Measurements from ENCODE around the gene ANKRD33.

ANKRD33 gene

DNA sequence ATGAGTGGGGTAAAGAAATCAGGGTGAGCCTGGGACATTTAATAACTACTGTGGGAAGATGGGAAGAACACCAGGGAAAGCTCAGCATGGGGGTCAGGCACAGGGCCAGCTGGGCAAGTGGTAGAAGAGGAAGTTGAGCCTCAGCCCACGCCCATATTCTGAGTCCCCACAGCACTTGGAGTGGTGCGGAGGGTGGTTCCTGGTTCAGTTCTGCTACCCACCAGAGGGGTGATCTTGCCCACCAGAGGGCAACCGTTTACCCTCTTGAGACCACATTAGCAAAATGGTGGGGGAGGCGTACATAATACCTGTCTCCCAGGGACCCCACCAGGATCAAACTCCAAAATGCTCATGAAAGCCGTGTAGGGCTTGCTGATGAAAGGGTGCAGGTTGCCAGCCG, 16.8 kb upstream of the ANKRD33 start:
- peaks cover 26% of the 10 kb centered on the region for H3K27me3 ChIP-seq (ENCODE audit: insufficient read depth, poor library complexity, severe bottlenecking)
- no peak for TF ChIP-seq CTCF (IDR thresholded peaks at IDR 0.05; ENCODE audit: poor library complexity, severe bottlenecking)
- no peaks in the 10 kb centered on the region for H3K4me1 ChIP-seq (ENCODE audit: insufficient read depth, poor library complexity, severe bottlenecking)

GRCh38 chr12:51871918-51872688, 15.8 kb upstream of the ANKRD33 start:
- Histone ChIP-seq H3K27ac (ENCODE audit: poor library complexity, severe bottlenecking) (no peak overlapping the region), H3K4me3 (ENCODE audit: severe bottlenecking) (no peak overlapping the region), H3K4me1 (ENCODE audit: insufficient read depth, poor library complexity, severe bottlenecking) (no peaks in the 10 kb centered on the region), H3K27me3 (ENCODE audit: insufficient read depth, poor library complexity, severe bottlenecking) (peaks cover 26% of the 10 kb centered on the region), H3K9me3 (ENCODE audit: severe bottlenecking) (no peaks in the 10 kb centered on the region), H3K36me3 (ENCODE audit: low read depth) (no peaks in the 10 kb centered on the region)
- ATAC-seq (ENCODE audit: low read depth) (no peak), DNase-seq (ENCODE audit: low spot score) (no peak)
- no peak for TF ChIP-seq CTCF (IDR thresholded peaks at IDR 0.05; ENCODE audit: poor library complexity, severe bottlenecking)

More for the DNA sequence above, 16.8 kb upstream of the ANKRD33 start:
- H3K9me3 ChIP-seq (ENCODE audit: severe bottlenecking), result no peaks in the 10 kb centered on the region
- no peaks in the 10 kb centered on the region for H3K36me3 ChIP-seq (ENCODE audit: low read depth)
- DNase-seq (ENCODE audit: low spot score) (no peak), ATAC-seq (ENCODE audit: low read depth) (no peak)
- no peak overlapping the region for H3K27ac ChIP-seq (ENCODE audit: poor library complexity, severe bottlenecking)
- no peak overlapping the region for H3K4me3 ChIP-seq (ENCODE audit: severe bottlenecking)

DNA sequence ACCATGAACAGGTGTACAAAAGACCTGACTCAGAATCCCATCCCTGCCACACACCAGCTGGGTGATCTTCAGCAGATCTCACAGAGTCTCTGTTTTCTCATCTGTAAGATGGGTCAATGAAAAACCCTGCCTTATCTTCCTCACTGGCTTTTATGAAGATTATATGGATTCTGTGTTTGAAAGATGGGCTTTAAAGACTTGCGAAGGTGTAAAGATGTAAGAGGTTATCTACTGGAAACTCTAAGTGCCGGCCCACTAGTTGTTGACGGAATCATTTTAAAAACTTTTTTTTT, 15.3 kb upstream of the ANKRD33 start:
- no peak for ATAC-seq (ENCODE audit: low read depth)
- no peak for TF ChIP-seq CTCF (IDR thresholded peaks at IDR 0.05; ENCODE audit: poor library complexity, severe bottlenecking)
- Histone ChIP-seq H3K27me3 (ENCODE audit: insufficient read depth, poor library complexity, severe bottlenecking) (peaks cover 26% of the 10 kb centered on the region), H3K9me3 (ENCODE audit: severe bottlenecking) (no peaks in the 10 kb centered on the region), H3K27ac (ENCODE audit: poor library complexity, severe bottlenecking) (no peak overlapping the region), H3K36me3 (ENCODE audit: low read depth) (no peaks in the 10 kb centered on the region), H3K4me3 (ENCODE audit: severe bottlenecking) (no peak overlapping the region), H3K4me1 (ENCODE audit: insufficient read depth, poor library complexity, severe bottlenecking) (no peaks in the 10 kb centered on the region)
- no peak for DNase-seq (ENCODE audit: low spot score)

DNA sequence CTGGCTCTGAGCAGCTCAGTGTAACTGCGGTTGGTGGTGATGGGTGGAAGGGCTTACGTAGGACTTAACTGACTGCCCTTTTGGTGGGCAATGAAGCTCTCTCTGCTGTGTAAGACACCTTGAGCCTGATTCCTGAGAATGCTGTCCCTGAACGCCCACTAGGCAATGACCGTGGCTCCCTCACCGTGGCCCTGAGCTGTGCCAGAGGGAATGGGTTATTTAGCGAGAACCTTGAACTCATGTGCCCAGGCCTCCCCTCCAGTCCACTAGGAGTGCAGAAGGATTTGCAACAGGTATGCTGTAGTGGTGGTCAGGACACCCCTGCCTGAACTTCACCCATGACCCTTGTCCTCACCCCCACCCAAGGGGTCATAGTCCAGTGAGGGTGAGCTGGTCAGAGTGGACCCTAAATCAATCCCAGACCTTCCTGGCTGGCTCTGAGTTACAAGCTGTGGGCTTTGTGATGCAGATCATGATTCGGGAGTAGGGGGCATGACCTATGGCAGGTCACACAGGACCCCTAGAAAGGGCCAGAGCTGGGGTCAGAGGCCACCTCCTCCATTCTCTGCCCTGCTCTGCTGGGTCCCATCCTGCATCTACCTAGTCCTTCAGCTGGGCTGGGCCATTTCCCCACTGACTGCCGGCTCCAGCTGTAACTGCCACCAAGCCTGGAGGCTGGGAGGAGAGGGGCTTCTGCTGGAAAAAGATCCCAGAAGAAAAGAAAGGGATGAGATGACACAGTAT, 14.5 kb upstream of the ANKRD33 start:
- Histone ChIP-seq H3K27me3 (ENCODE audit: insufficient read depth, poor library complexity, severe bottlenecking) (peaks cover 26% of the 10 kb centered on the region), H3K4me3 (ENCODE audit: severe bottlenecking) (no peak overlapping the region), H3K27ac (ENCODE audit: poor library complexity, severe bottlenecking) (no peak overlapping the region), H3K4me1 (ENCODE audit: insufficient read depth, poor library complexity, severe bottlenecking) (no peaks in the 10 kb centered on the region), H3K36me3 (ENCODE audit: low read depth) (no peaks in the 10 kb centered on the region), H3K9me3 (ENCODE audit: severe bottlenecking) (no peaks in the 10 kb centered on the region)
- TF ChIP-seq CTCF (IDR thresholded peaks at IDR 0.05; ENCODE audit: poor library complexity, severe bottlenecking), result no peak
- ATAC-seq (ENCODE audit: low read depth) (no peak), DNase-seq (ENCODE audit: low spot score) (no peak)

DNA sequence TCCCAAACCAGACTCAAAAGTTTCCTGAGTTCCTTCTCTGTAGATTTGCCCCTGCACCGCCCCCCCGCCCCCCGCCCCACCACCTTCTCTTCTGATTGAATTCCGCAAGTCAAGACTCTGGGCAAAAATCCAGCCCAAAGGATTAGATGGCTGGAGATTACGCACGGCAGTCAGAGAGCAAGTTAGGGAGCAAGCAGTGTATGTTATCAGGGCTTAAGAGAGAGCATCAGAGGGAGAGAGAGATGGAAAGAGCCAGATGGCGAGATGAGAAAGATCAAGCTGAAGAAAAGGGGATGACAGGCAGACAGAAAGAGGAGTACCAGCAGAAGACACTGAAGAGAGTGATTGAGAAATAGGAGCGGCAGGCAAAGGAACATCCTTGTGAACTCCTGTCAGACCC, 13.9 kb upstream of the ANKRD33 start:
- ATAC-seq (ENCODE audit: low read depth) (no peak), DNase-seq (ENCODE audit: low spot score) (no peak)
- H3K4me1 ChIP-seq (ENCODE audit: insufficient read depth, poor library complexity, severe bottlenecking), result no peaks in the 10 kb centered on the region
- H3K36me3 ChIP-seq (ENCODE audit: low read depth), result no peaks in the 10 kb centered on the region
- no peaks in the 10 kb centered on the region for H3K9me3 ChIP-seq (ENCODE audit: severe bottlenecking)
- no peak overlapping the region for H3K4me3 ChIP-seq (ENCODE audit: severe bottlenecking)
- no peak overlapping the region for H3K27ac ChIP-seq (ENCODE audit: poor library complexity, severe bottlenecking)
- TF ChIP-seq CTCF (IDR thresholded peaks at IDR 0.05; ENCODE audit: poor library complexity, severe bottlenecking), result no peak
- H3K27me3 ChIP-seq (ENCODE audit: insufficient read depth, poor library complexity, severe bottlenecking), result peaks cover 20% of the 10 kb centered on the region
